GM12865 (cell line): Measurements from ENCODE around the gene CLCF1.
"Not testable (repeated sequence)": the region's sequence is repeated elsewhere in the genome, so short reads cannot be mapped to it uniquely, and the experiment has no call there.

Source experiments
- DNase-seq: peaks from one replicate; pipeline ENCODE4 v3.0.0; 2010; ENCODE audit warnings: low read depth
- H3K4me3 ChIP-seq: 2 replicates; pipeline ENCODE4 v1.5.1; 2011; ENCODE audit warnings: mild to moderate bottlenecking, low read depth, low read length, control low read depth
- CTCF ChIP-seq: IDR thresholded peaks from 2 replicates; pipeline ENCODE4 v1.5.1; 2011; ENCODE audit warnings: low read length, control low read depth, low read depth, inconsistent platforms; ENCODE audit not compliant: insufficient read depth; ENCODE audit errors: missing control alignments

CLCF1 gene

GRCh38 chr11:67320011-67320410 is 53.4 kb downstream of the CLCF1 start:
- DNase-seq: no peak
- H3K4me3 ChIP-seq: no peak overlapping the region
- no peak for TF ChIP-seq CTCF

DNA sequence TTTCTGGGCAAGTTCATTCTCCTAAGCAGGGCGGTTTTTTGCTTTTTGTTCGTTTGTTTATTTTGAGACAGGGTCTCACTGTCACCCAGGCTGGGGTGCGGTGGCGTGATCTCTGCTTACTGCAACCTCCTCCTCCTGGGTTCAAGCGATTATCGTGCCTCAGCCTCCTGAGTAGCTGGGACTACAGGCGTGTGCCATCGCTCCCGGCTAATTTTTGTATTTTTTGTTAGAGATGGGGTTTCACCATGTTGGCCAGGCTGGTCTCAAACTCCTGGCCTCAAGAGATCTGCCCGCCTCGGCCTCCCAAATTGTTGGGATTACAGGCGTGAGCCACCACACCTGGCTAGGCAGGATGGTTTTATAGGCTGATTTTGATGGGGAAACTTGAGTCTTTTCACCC is 54.5 kb downstream of the CLCF1 start:
- H3K4me3 ChIP-seq, DNase-seq: not testable (repeated sequence)

- DNase-seq: no peak
- H3K4me3 ChIP-seq: peak overlapping the region; percentile 97
- no peak for TF ChIP-seq CTCF
Measured at GRCh38 chr11:67317888-67318555, 55.4 kb downstream of the CLCF1 start.

DNA sequence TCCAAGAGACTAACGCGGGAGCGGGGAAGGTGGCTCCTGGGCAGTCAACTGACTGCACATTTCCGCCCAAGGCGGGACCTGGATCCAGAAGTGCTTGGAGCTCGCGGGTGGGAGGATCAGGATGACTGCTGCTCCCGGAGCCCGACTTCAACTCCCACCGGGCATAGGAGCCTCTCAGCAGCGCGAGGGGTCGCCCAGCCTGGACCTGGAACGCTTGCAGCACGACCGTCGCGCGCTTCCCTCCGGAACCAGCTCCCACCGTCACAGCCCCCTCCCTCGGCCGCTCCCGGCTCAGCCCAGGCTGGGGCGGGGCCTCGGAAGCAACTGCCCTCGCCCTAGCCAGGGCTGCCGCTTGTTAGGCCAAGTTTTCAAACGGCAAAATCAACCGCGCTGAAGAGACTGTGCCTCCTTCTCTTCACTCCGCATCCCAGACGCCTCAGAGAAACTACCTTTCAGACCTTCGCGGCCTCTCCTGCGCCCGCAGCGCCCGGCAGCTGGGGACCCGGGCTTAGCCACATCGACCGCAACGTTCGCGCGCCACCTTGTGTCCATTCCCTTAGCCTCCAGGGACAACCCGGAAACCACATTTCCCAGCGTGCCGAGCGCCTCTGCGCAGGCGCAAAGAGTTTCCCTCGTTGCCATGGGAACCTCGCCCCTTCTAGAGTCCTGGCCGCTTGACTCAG is 56.1 kb downstream of the CLCF1 start:
- DNase-seq: peak; percentile 97
- peak; percentile 87 for TF ChIP-seq CTCF
- H3K4me3 ChIP-seq: peak overlapping the region; percentile 97

GRCh38 chr11:67316882-67317204 is 56.6 kb downstream of the CLCF1 start:
- no peak for TF ChIP-seq CTCF
- DNase-seq: no peak
- H3K4me3 ChIP-seq: peak overlapping the region; percentile 97

- TF ChIP-seq CTCF: no peak
- DNase-seq: no peak
- H3K4me3 ChIP-seq: no peak overlapping the region
Measured at GRCh38 chr11:67315325-67315909, 58.0 kb downstream of the CLCF1 start.

DNA sequence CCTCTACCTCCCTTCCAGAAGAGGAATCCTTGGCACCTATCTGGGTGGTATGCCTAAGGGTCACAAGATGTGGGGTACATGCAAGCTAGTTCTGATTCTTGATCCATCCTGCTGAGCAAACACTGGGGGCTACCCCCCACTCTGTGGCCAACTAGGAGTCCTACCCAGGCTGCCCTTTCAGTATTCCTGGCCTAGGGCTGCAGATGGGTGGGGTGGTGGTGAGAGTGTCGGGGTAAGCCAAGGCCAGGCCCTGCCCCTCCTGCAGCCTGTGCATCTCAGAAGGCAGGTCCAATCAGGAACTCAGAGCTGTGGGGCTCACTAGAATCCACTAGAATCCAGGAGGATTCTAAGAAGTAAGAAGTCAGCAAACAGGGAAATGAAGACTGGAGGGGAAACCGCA is 59.2 kb downstream of the CLCF1 start:
- H3K4me3 ChIP-seq: no peak overlapping the region
- DNase-seq: no peak
- no peak for TF ChIP-seq CTCF
